KBM-7 (cell line): ENCODE measurements around the gene HPRT1.

Experiments
- DNase-seq: peaks from one replicate; pipeline ENCODE4 v3.0.0-alpha.2; 2015
- in situ Hi-C: fragments of 300-500 bp; cut with MboI; formaldehyde crosslinking; loops from 2 replicates; pipeline ENCODE4 v1.14.3; 2020; ENCODE audit warnings: low sequenced_read_pairs, low pct_unique_long_range_greater_than_20kb, mixed read lengths

HPRT1 gene

DNA sequence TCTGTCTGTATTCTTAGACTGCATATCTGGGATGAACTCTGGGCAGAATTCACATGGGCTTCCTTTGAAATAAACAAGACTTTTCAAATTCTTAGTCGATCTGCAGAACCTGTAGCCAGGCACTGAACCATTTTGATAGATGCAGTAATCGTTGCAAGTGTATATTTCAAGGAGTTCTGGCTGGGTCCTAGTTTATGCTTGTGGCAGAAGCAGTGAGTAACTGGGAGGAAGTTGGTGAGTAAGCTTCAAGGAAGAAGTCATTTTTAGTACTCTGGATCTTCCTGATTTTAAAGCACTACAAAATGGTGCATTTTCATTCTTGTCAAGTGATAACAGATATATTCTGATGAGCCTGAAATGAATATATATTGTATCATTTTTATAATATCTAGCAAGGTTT is 9.5 kb downstream of the HPRT1 start:
- DNase-seq: peak; percentile 28
- in situ Hi-C loops: no loop called here

GRCh38 chrX:134470013-134470412 is 10.0 kb downstream of the HPRT1 start:
- no peak for DNase-seq

GRCh38 chrX:134472041-134472440 is 12.1 kb downstream of the HPRT1 start:
- in situ Hi-C loops: no loop called here
- DNase-seq: no peak

More at GRCh38 chrX:134470013-134470412, 10.0 kb downstream of the HPRT1 start:
- in situ Hi-C loops: no loop called here

DNA sequence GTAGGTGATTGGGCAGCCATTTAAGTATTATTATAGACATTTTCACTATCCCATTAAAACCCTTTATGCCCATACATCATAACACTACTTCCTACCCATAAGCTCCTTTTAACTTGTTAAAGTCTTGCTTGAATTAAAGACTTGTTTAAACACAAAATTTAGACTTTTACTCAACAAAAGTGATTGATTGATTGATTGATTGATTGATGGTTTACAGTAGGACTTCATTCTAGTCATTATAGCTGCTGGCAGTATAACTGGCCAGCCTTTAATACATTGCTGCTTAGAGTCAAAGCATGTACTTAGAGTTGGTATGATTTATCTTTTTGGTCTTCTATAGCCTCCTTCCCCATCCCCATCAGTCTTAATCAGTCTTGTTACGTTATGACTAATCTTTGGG is 16.3 kb downstream of the HPRT1 start:
- in situ Hi-C loops: no loop called here
- no peak for DNase-seq

DNA sequence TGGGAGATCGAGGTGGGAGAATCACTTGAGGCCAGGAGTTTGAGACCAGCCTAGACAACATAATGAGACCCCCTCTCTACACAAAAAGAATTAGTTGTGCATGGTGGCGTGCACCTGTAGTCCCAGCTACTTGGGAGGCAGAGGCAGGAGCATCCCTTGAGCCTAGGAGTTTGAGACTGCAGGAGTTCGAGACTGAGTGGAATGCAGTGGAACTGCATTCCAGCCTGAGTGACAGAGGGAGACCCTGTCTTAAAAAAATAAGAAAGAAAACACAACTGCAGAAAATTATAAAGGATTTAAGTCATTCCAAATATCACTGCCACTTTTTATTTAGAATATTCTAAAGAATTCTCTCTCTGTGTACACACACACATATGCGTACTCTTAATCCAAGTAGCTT is 18.4 kb downstream of the HPRT1 start:
- in situ Hi-C loops: no loop called here
- DNase-seq: no peak

DNA sequence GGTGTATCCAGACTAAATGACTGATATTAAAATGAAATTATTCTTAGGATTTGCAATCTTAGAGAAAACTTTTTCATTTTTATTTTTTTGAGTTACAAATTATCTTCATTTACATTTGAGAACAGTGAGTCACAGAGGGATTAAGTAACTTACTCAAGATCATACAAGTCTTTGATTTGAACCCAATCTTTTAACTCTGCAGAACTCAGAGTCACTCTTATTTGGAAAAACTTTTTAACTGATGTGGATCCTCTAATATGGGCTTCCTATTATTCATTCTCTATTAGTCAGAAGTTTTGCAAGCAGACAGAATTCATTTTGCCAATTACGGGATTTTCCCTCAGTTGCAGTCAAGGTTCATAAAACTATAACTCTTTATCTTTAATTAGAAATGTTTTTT is 20.1 kb downstream of the HPRT1 start:
- in situ Hi-C loops: no loop called here
- DNase-seq: no peak

- in situ Hi-C loops: no loop called here
- no peak for DNase-seq
Measured at GRCh38 chrX:134481339-134481738, 21.4 kb downstream of the HPRT1 start.

DNA sequence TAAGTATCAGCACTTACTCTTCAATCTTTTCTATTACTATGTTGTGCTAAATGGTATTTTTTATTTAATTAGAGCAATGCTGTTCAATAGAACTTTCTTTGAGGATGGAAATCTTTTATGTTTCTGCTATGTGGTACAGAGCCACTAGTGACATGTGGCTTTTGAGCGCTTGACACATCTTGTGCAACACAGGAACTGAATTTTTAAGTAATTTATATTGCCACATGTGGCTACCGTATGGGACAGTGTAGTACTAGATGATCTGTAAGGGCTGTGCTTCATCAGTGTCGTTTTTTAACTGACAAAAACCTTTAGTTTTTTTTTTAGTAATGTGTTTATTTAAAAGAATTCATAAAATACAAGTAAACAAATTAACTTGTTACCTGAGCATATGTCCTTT is 22.4 kb downstream of the HPRT1 start:
- DNase-seq: peak; percentile 34
- in situ Hi-C loops: no loop called here

- in situ Hi-C loops: no loop called here
Measured at GRCh38 chrX:134484039-134484438, 24.1 kb downstream of the HPRT1 start.

DNA sequence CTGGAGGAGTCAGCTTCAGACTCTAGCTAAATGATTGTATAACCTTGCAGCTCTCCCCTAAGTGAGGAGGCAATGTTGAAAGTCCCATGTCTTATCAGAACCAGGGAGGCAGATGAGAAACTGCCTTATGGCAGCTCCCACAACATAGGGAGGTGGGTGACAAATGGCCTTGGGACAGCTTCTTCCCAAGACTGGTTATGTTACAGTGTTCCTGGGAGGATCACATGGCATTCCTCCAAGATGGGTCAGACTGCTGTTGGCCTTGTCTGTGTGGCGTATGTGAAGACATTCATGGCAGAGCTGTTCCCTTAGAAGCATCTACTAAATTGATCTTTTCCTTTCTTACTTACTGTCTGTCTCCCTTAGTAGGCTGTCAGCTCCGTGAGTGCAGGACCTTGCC is 42.0 kb downstream of the HPRT1 start:
- no peak for DNase-seq
- in situ Hi-C loops: no loop called here

More at GRCh38 chrX:134484039-134484438, 24.1 kb downstream of the HPRT1 start:
- peak; percentile 78 for DNase-seq

GRCh38 chrX:134502686-134503085 is 42.7 kb downstream of the HPRT1 start:
- DNase-seq: no peak
- in situ Hi-C loops: no loop called here

DNA sequence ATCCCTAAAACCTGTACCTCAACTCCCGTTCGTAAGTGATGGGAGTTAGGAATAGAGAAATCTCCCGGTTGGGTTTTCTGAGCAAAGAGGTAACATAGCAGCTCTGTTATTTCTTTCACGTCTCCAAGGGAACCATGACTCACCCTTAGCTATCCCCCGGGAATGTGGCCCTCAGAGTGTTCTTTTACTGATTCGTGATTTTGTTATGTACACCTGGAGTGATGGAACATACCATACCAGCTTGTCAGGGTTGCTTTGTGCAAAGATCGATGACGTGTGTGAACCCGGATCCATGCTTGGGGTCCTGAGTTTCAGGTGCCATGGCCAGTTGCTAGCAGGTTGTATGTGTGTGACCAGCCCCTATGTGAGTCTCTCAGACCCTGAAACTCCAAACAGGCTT is 52.6 kb downstream of the HPRT1 start:
- DNase-seq: no peak
- in situ Hi-C loops: no loop called here

DNA sequence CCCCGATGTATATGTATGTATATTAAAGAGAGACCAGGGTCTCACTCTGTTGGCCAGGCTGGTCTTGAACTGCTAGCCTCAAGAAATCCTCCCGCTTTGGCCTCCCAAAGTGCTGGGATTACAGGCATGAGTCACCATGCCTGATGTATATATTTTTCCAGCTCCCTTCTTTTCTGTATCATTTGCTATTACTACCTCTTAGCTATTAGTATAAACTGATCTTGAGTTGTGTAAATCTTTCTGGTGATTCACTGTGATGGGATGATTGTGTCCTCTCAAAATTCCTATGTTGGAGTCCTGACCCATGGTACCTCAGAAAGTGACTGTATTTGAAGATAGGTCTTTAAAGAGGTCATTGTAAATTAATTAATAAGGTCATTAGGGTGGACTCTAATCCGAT is 53.1 kb downstream of the HPRT1 start:
- DNase-seq: no peak
- in situ Hi-C loops: no loop called here

GRCh38 chrX:134520860-134521390 is 61.0 kb downstream of the HPRT1 start:
- in situ Hi-C loops: no loop called here

GRCh38 chrX:134524181-134524580 is 64.2 kb downstream of the HPRT1 start:
- DNase-seq: no peak
- in situ Hi-C loops: no loop called here

More at GRCh38 chrX:134520860-134521390, 61.0 kb downstream of the HPRT1 start:
- peak; percentile 81 for DNase-seq

- DNase-seq: no peak
- in situ Hi-C loops: no loop called here
Measured at GRCh38 chrX:134525086-134525792, 65.3 kb downstream of the HPRT1 start.

DNA sequence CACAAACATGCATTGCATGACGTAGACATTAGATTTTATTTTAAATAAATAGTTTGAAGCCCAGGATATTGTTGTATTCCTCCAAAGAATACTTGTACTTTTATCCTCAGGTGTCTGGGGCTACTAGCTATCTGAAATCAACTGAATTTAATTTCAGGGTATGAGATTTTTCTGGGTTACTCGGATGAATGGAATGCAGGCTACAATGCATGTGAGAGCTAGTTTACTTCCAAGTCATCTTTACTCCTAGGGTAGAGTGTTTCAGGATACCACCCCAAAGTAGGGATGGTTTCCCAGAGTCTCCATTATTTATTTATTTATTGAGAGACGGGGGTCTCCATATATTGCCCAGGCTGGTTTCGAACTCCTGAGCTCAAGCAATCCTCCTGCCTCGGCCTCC is 66.4 kb downstream of the HPRT1 start:
- in situ Hi-C loops: no loop called here
- DNase-seq: no peak

- in situ Hi-C loops: no loop called here
- DNase-seq: no peak
Measured at GRCh38 chrX:134528960-134529359, 69.0 kb downstream of the HPRT1 start.

DNA sequence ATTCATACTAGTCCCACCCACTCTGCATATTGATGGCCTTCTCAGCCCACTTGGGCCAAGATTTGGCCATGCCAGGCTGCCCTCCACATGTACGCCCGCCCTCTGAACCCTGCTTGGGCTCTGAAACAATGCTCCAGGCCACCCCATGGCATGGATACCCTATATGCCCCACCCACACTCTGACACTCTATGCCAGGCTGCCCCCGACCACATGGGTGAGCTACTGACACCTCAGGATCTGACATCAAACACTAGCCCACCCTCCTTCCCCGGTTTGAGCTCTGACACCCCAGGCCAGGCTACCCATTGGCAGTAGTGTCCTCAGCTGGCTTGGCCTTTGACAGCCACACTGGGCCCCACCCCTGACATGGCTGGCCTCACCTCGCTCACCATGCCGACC is 69.5 kb downstream of the HPRT1 start:
- DNase-seq: no peak
- in situ Hi-C loops: no loop called here

GRCh38 chrX:134530845-134531244 is 70.9 kb downstream of the HPRT1 start:
- no peak for DNase-seq
- in situ Hi-C loops: no loop called here

GRCh38 chrX:134533352-134533751 is 73.4 kb downstream of the HPRT1 start:
- DNase-seq: no peak
- in situ Hi-C loops: no loop called here
